Endothelial cell of umbilical vein (primary cell): ENCODE measurements around the gene ST6GALNAC3. TPM values are rescaled to one million over a fixed set of nuclear protein-coding genes. Genes with fewer than 3 reads are reported as not detected.
"Not testable (repeated sequence)": the region's sequence is repeated elsewhere in the genome, so short reads cannot be mapped to it uniquely, and the experiment has no call there.

Experiments used
- BruUV-seq: library from RNA; stranded (reverse); fragments of 400-500 nt; replicated peaks from 2 replicates; lab custom pipeline; 2021; lab: Mats Ljungman, UMichigan
- CTCF ChIA-PET: fragments of 300-600, 350-600 bp; sonication (Branson Sonifier 250); formaldehyde crosslinking; loops from one replicate; lab custom pipeline; 2021; ENCODE audit warnings: antibody characterized with exemption, inconsistent platforms; lab: Charles Lee
- POLR2A ChIA-PET: fragments of 300-600, 350-600 bp; sonication (Branson Sonifier 250); formaldehyde crosslinking; loops from one replicate; lab custom pipeline; 2021; ENCODE audit warnings: antibody characterized with exemption, inconsistent platforms; lab: Charles Lee
- DNase-seq: peaks from one replicate; pipeline ENCODE4 v3.0.0-alpha.2; 2011; ENCODE audit warnings: low read depth, low spot score
- FAIRE-seq: peaks from 2 replicates; lab custom pipeline; 2011; peaks lifted over from hg19 to GRCh38; lab: Jason Lieb, UNC
- H2AFZ ChIP-seq: 2 replicates; pipeline ENCODE4 v1.6.0; 2012; ENCODE audit warnings: low read depth, low read length, control low read depth, inconsistent platforms
- H3K27ac ChIP-seq: 2 replicates; pipeline ENCODE4 v1.5.1; 2011; ENCODE audit warnings: low read depth, mild to moderate bottlenecking, control low read depth, low read length, moderate library complexity; ENCODE audit not compliant: insufficient read depth
- H3K27me3 ChIP-seq, 2 experiments: 2 replicates each; pipeline versions ENCODE4 v1.6.0 to v1.6.1; 2011; ENCODE audit warnings: low read length in 2 of 2, mixed read lengths in 1 of 2; ENCODE audit not compliant: control insufficient read depth in 2 of 2, insufficient read depth in 2 of 2
- H3K36me3 ChIP-seq, 2 experiments: 2 replicates in 1 of 2; 3 replicates in 1 of 2; pipeline ENCODE4 v1.5.1; 2011; ENCODE audit warnings: low read length in 2 of 2, mild to moderate bottlenecking in 1 of 2, moderate library complexity in 1 of 2; ENCODE audit not compliant: control insufficient read depth in 2 of 2, insufficient read depth in 2 of 2; ENCODE audit errors: extremely low read depth in 1 of 2
- H3K4me1 ChIP-seq: 3 replicates; pipeline ENCODE4 v1.5.1; 2011; ENCODE audit warnings: mild to moderate bottlenecking, low read length; ENCODE audit not compliant: control insufficient read depth, insufficient read depth; ENCODE audit errors: extremely low read depth
- H3K4me2 ChIP-seq: 2 replicates; pipeline ENCODE4 v1.6.1; 2011; ENCODE audit warnings: low read length, control low read depth, mixed read lengths; ENCODE audit not compliant: insufficient read depth
- H3K4me3 ChIP-seq, 3 experiments: fragments of 200-600 bp in 1 of 3; sonication (generic), shearing (Covaris generic) in 1 of 3; replicated peaks in 1 of 3; 2 replicates each; pipeline ENCODE4 v1.5.1; 2011 to 2016; ENCODE audit warnings: control low read depth in 3 of 3, low read length in 3 of 3, mild to moderate bottlenecking in 2 of 3, inconsistent platforms in 1 of 3, low read depth in 1 of 3, moderate library complexity in 1 of 3; ENCODE audit not compliant: insufficient read depth in 1 of 3
- H3K79me2 ChIP-seq: 2 replicates; pipeline ENCODE4 v1.6.0; 2012; ENCODE audit warnings: low read length, inconsistent platforms; ENCODE audit not compliant: control insufficient read depth, insufficient read depth
- H3K9ac ChIP-seq: replicated peaks from 2 replicates; pipeline ENCODE3; 2011; ENCODE audit warnings: low read length, control low read depth; ENCODE audit not compliant: insufficient read depth; ENCODE audit errors: extremely low read depth
- H3K9me1 ChIP-seq: replicated peaks from 3 replicates; pipeline ENCODE4 v1.6.0; 2011; ENCODE audit warnings: mild to moderate bottlenecking, low read length; ENCODE audit not compliant: control insufficient read depth, insufficient read depth; ENCODE audit errors: extremely low read depth
- H3K9me3 ChIP-seq: replicated peaks from 2 replicates; pipeline ENCODE4 v1.5.1; 2012; ENCODE audit warnings: low read length, inconsistent platforms; ENCODE audit not compliant: control insufficient read depth, insufficient read depth
- H4K20me1 ChIP-seq: replicated peaks from 2 replicates; pipeline ENCODE3; 2011; ENCODE audit warnings: mild to moderate bottlenecking, low read length; ENCODE audit not compliant: control insufficient read depth, insufficient read depth; ENCODE audit errors: extremely low read depth
- GATA2 ChIP-seq: IDR thresholded peaks from 2 replicates; pipeline ENCODE4 v1.7.0; 2011; ENCODE audit warnings: low read depth, mild to moderate bottlenecking, moderate library complexity, mixed read lengths, low read length; ENCODE audit not compliant: insufficient read length, insufficient read depth
- MAX ChIP-seq: IDR thresholded peaks from 2 replicates; pipeline ENCODE4 v1.6.1; 2011; ENCODE audit not compliant: insufficient read depth, insufficient read length
- POLR2A ChIP-seq: IDR thresholded peaks from 2 replicates; pipeline ENCODE4 v1.6.1; 2012; ENCODE audit warnings: low read depth, mild to moderate bottlenecking, control low read depth, low read length
- dilution Hi-C: fragments of 300-500 bp; cut with MboI; formaldehyde crosslinking; loops from one replicate; pipeline ENCODE4 v1.15.0; 2019; ENCODE audit warnings: low sequenced_read_pairs; ENCODE audit not compliant: extremely low pct_ligation_motif_present
- intact Hi-C: fragments of 100-400 bp; cut with micrococcal nuclease; formaldehyde crosslinking; loops from one replicate; pipeline ENCODE4 v1.10.0; 2022
- polyA plus RNA-seq, 4 experiments: library from polyadenylated mRNA; depleted of rRNA in 3 of 4; stranded (reverse) in 3 of 4; unstranded in 1 of 4; fragments of >200 nt; gene quantifications; 2 replicates each; pipeline versions ENCODE4 v1.2.1 to v1.2.3, GENCODE V29; 2011 to 2012; ENCODE audit warnings: missing spikeins in 1 of 4
- total RNA-seq: library from RNA; stranded (reverse); gene quantifications from 2 replicates; pipeline ENCODE4 v1.2.3, GENCODE V29; 2021

Gene ST6GALNAC3
- total and polyA plus RNA-seq, 2 donors (not counting 3 experiments of a cell fraction or from before 2014, with no cell fraction given): 7.6 to 48.3 TPM

- no peak overlapping the region for H2AFZ ChIP-seq
- H3K9me3 ChIP-seq: no peaks in the 10 kb centered on the region
- DNase-seq (no peak), FAIRE-seq (no peak)
- intact Hi-C loops: no loop called here
- no peak overlapping the region for H3K9ac ChIP-seq
- H3K4me2 ChIP-seq: no peak overlapping the region
- H3K36me3 ChIP-seq: no peaks in the 10 kb centered on the region
- H3K27me3 ChIP-seq: no peaks in the 10 kb centered on the region
- H3K4me3 ChIP-seq: no peak overlapping the region
- TF ChIP-seq POLR2A: no peak
- TF ChIP-seq MAX: no peak
- TF ChIP-seq GATA2: no peak
- CTCF ChIA-PET: no interaction called here
- POLR2A ChIA-PET: no interaction called here
- BruUV-seq: no TSS peak
- H3K79me2 ChIP-seq: no peaks in the 10 kb centered on the region
- no peaks in the 10 kb centered on the region for H3K4me1 ChIP-seq
- dilution Hi-C loops: no loop called here
- no peaks in the 10 kb centered on the region for H3K9me1 ChIP-seq
- H4K20me1 ChIP-seq: no peaks in the 10 kb centered on the region
- no peak overlapping the region for H3K27ac ChIP-seq
These were observed 265.5 kb downstream of the ST6GALNAC3 start for GRCh38 chr1:76340056-76340455.

- POLR2A ChIA-PET, H2AFZ ChIP-seq: not testable (repeated sequence)
These were observed 267.3 kb downstream of the ST6GALNAC3 start for GRCh38 chr1:76341816-76342215.

More at GRCh38 chr1:76341816-76342215, 267.3 kb downstream of the ST6GALNAC3 start:
- H3K27ac ChIP-seq, H3K9me3 ChIP-seq, H3K79me2 ChIP-seq, FAIRE-seq, H3K4me3 ChIP-seq, BruUV-seq, H3K36me3 ChIP-seq, H3K9ac ChIP-seq, H4K20me1 ChIP-seq, H3K4me2 ChIP-seq, CTCF ChIA-PET, DNase-seq, intact Hi-C loops, dilution Hi-C loops, H3K27me3 ChIP-seq, H3K4me1 ChIP-seq, H3K9me1 ChIP-seq: not testable (repeated sequence)
